HG03354 (cell line): Measurements from ENCODE around the gene VPS13D.
"Not testable (repeated sequence)": the region's sequence is repeated elsewhere in the genome, so short reads cannot be mapped to it uniquely, and the experiment has no call there.

ENCODE experiments used
- ATAC-seq: cut with Tn5 transposase; IDR thresholded peaks from one replicate; pipeline ENCODE4 v1.9.1; 2021; ENCODE audit warnings: mild to moderate bottlenecking; ENCODE audit not compliant: unreplicated experiment, poor library complexity, severe bottlenecking

VPS13D gene

DNA sequence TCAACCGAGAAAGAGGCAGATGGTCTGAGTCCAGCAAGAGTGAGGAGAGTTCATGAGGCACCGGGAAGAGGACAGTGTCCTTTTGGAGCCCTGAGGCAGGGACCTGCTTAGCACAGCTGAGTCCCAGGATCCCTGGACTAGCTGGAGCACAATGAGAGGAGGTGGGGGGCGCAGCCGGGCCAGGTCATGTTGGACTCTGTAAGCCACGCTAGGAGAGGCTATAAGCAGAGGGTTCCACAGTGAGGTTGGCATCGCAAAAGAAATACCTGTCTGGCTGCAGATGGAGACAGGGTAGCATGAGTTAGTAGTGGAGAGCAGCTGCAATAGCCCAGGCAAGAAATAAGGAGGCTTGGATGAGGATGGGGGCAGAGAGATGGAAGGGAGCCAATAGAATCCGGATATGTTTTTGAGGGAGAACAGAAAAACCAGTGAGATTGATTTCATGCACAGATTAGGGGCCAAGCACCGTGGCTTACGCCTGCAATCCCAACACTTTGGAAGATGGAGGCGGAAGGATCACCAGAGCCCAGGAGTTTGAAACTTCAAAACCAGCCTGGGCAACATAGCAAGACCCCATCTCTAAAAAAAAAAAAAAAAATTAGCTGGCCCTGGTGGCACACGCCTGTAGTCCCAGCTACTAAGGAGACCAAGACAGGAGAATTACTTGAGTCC is 290.0 kb downstream of the VPS13D start:
- no peak for ATAC-seq

GRCh38 chr1:12521096-12521495 is 291.3 kb downstream of the VPS13D start:
- ATAC-seq, result no peak

GRCh38 chr1:12522780-12523179 is 292.9 kb downstream of the VPS13D start:
- ATAC-seq, result not testable (repeated sequence)

GRCh38 chr1:12524266-12524665 is 294.4 kb downstream of the VPS13D start:
- ATAC-seq, result no peak

GRCh38 chr1:12525311-12526181 is 295.7 kb downstream of the VPS13D start:
- ATAC-seq, result no peak

- no peak for ATAC-seq
Observed at GRCh38 chr1:12527564-12527963, 297.7 kb downstream of the VPS13D start.

GRCh38 chr1:12528021-12528852 is 298.4 kb downstream of the VPS13D start:
- ATAC-seq, result no peak

DNA sequence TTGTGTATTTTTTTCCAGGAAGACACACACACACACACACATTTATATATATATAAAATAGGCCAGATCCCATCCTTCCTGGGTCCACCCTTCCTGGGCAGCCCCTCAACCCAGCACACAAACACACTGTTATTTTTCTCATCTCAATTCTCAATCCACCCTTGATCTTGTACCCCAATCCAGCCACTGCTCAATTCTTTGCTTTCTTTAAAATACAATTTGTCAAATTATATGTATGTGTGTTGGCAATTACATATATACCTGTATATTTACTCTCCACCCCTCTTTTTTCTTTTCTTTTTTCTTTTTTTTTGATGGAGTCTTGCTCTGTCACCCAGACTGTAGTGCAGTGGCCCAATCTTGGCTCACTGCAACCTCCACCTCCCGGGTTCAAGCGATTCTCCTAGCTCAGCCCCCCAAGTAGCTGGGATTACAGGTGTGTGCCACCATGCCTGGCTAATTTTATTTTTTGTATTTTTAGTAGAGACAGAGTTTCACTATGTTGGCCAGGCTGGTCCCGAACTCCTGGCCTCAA is 299.9 kb downstream of the VPS13D start:
- no peak for ATAC-seq

GRCh38 chr1:12530462-12531178 is 300.8 kb downstream of the VPS13D start:
- ATAC-seq, result no peak

GRCh38 chr1:12531179-12531499 is 301.3 kb downstream of the VPS13D start:
- no peak for ATAC-seq

- ATAC-seq, result no peak
Observed at GRCh38 chr1:12532405-12533315, 302.8 kb downstream of the VPS13D start.

- no peak for ATAC-seq
Observed at GRCh38 chr1:12536023-12536639, 306.3 kb downstream of the VPS13D start.

- ATAC-seq, result no peak
Observed at GRCh38 chr1:12537294-12537693, 307.5 kb downstream of the VPS13D start.

- no peak for ATAC-seq
Observed at GRCh38 chr1:12537906-12538461, 308.2 kb downstream of the VPS13D start.

GRCh38 chr1:12538536-12538935 is 308.7 kb downstream of the VPS13D start:
- ATAC-seq, result not testable (repeated sequence)

GRCh38 chr1:12539320-12539704 is 309.5 kb downstream of the VPS13D start:
- no peak for ATAC-seq

GRCh38 chr1:12539705-12540579 is 310.1 kb downstream of the VPS13D start:
- no peak for ATAC-seq
